D341Med (cell line): ENCODE measurements around the gene OR2T6.
"Not testable (repeated sequence)": the region's sequence is repeated elsewhere in the genome, so short reads cannot be mapped to it uniquely, and the experiment has no call there.

Experiments
- DNase-seq: peaks from one replicate; pipeline ENCODE4 v3.0.0; 2012; ENCODE audit warnings: low spot score

Gene OR2T6

GRCh38 chr1:248375446-248375845 is at the start of gene OR2T6:
TSS of gene OR2T6 (plus strand) at chr1:248375746. CDS start at chr1:248387609, 11,863 bp downstream.
- DNase-seq, result no peak

GRCh38 chr1:248343451-248343850 is 32.1 kb upstream of the OR2T6 start:
- no peak for DNase-seq

GRCh38 chr1:248348475-248348874 is 27.1 kb upstream of the OR2T6 start, which contains the start of gene OR14C36:
TSS of gene OR14C36 (plus strand) at chr1:248348775. CDS start at chr1:248348775, 0 bp downstream.
- DNase-seq, result no peak

- DNase-seq, result no peak
These were observed 16.1 kb upstream of the OR2T6 start for GRCh38 chr1:248359415-248359814.

GRCh38 chr1:248361121-248361715 is 14.3 kb upstream of the OR2T6 start, which contains the start of gene OR2T4:
TSS of gene OR2T4 (plus strand) at chr1:248361665. CDS start at chr1:248361665, 0 bp downstream.
- no peak for DNase-seq

- DNase-seq, result no peak
These were observed 8.9 kb upstream of the OR2T6 start for GRCh38 chr1:248366609-248367008.

GRCh38 chr1:248372394-248372793 is 3.2 kb upstream of the OR2T6 start:
- no peak for DNase-seq

- no peak for DNase-seq
These were observed 1.8 kb upstream of the OR2T6 start for GRCh38 chr1:248373761-248374160.

- DNase-seq, result no peak
These were observed 1.4 kb downstream of the OR2T6 start for GRCh38 chr1:248376916-248377315.

GRCh38 chr1:248380854-248381253 is 5.3 kb downstream of the OR2T6 start:
- DNase-seq, result no peak

GRCh38 chr1:248388426-248388825 is 12.9 kb downstream of the OR2T6 start:
- DNase-seq, result no peak

GRCh38 chr1:248393050-248393449 is 17.5 kb downstream of the OR2T6 start:
- no peak for DNase-seq

GRCh38 chr1:248402748-248403147 is 27.2 kb downstream of the OR2T6 start, which contains the start of gene OR2T1:
TSS of gene OR2T1 (plus strand) at chr1:248403048. CDS start at chr1:248406148, 3,100 bp downstream.
- no peak for DNase-seq

GRCh38 chr1:248404024-248404423 is 28.5 kb downstream of the OR2T6 start:
- DNase-seq, result no peak

GRCh38 chr1:248406721-248407692 is 31.5 kb downstream of the OR2T6 start:
- no peak for DNase-seq

- no peak for DNase-seq
These were observed 40.7 kb downstream of the OR2T6 start for GRCh38 chr1:248416226-248416625.

GRCh38 chr1:248417854-248418253 is 42.3 kb downstream of the OR2T6 start:
- no peak for DNase-seq

GRCh38 chr1:248421384-248421783 is 45.8 kb downstream of the OR2T6 start:
- no peak for DNase-seq

GRCh38 chr1:248427526-248428191 is 52.1 kb downstream of the OR2T6 start:
- DNase-seq, result not testable (repeated sequence)

GRCh38 chr1:248428192-248428533 is 52.6 kb downstream of the OR2T6 start:
- not testable (repeated sequence) for DNase-seq

- DNase-seq, result not testable (repeated sequence)
These were observed 56.1 kb downstream of the OR2T6 start for GRCh38 chr1:248431683-248432082.

- DNase-seq, result not testable (repeated sequence)
These were observed 56.7 kb downstream of the OR2T6 start for GRCh38 chr1:248432201-248432600.
